ENCODE measurements around the gene ZNF827.

ZNF827 gene

GRCh38 chr4:145887241-145887991 is 51.2 kb downstream of the ZNF827 start:
- Histone ChIP-seq H3K36me3 (ENCODE audit: control insufficient read depth, insufficient read depth, low read length) (no peaks in the 10 kb centered on the region), H3K4me2 (ENCODE audit: low read length) (no peak overlapping the region), H3K27ac (no peak overlapping the region), H3K79me2 (no peaks in the 10 kb centered on the region), H3K4me1 (no peaks in the 10 kb centered on the region), H3K9me3 (ENCODE audit: control insufficient read depth, low read length) (no peaks in the 10 kb centered on the region), H3K27me3 (ENCODE audit: control insufficient read depth, insufficient read depth, low read length) (no peaks in the 10 kb centered on the region), H3K9ac (no peak overlapping the region), H3K4me3 (ENCODE audit: low read depth, low read length) (no peak overlapping the region), H2AFZ (no peak overlapping the region)
- TF ChIP-seq CTCF (IDR thresholded peaks at IDR 0.05) = no peak

- Histone ChIP-seq H3K4me3 (ENCODE audit: low read depth, low read length) (no peak overlapping the region), H2AFZ (no peak overlapping the region), H3K27me3 (ENCODE audit: control insufficient read depth, insufficient read depth, low read length) (no peaks in the 10 kb centered on the region), H3K36me3 (ENCODE audit: control insufficient read depth, insufficient read depth, low read length) (no peaks in the 10 kb centered on the region), H3K27ac (no peak overlapping the region), H3K4me2 (ENCODE audit: low read length) (no peak overlapping the region), H3K4me1 (no peaks in the 10 kb centered on the region), H3K9me3 (ENCODE audit: control insufficient read depth, low read length) (no peaks in the 10 kb centered on the region), H3K79me2 (no peaks in the 10 kb centered on the region), H3K9ac (no peak overlapping the region)
- TF ChIP-seq CTCF (IDR thresholded peaks at IDR 0.05) = no peak
Observed at GRCh38 chr4:145886871-145887240, 51.8 kb downstream of the ZNF827 start.

- H3K4me2 ChIP-seq (ENCODE audit: low read length) = no peak overlapping the region
- no peaks in the 10 kb centered on the region for H3K79me2 ChIP-seq
- H3K4me1 ChIP-seq = no peaks in the 10 kb centered on the region
- no peak overlapping the region for H3K4me3 ChIP-seq (ENCODE audit: low read depth, low read length)
- H3K9ac ChIP-seq = no peak overlapping the region
- H3K36me3 ChIP-seq (ENCODE audit: control insufficient read depth, insufficient read depth, low read length) = no peaks in the 10 kb centered on the region
- no peak overlapping the region for H2AFZ ChIP-seq
- H3K27ac ChIP-seq = no peak overlapping the region
- no peaks in the 10 kb centered on the region for H3K27me3 ChIP-seq (ENCODE audit: control insufficient read depth, insufficient read depth, low read length)
- H3K9me3 ChIP-seq (ENCODE audit: control insufficient read depth, low read length) = no peaks in the 10 kb centered on the region
- TF ChIP-seq CTCF (IDR thresholded peaks at IDR 0.05) = no peak
Observed at GRCh38 chr4:145885666-145886065, 53.0 kb downstream of the ZNF827 start.

GRCh38 chr4:145884775-145885174 is 53.8 kb downstream of the ZNF827 start:
- Histone ChIP-seq H3K36me3 (ENCODE audit: control insufficient read depth, insufficient read depth, low read length) (no peaks in the 10 kb centered on the region), H3K27ac (no peak overlapping the region), H3K9me3 (ENCODE audit: control insufficient read depth, low read length) (no peaks in the 10 kb centered on the region), H3K4me1 (no peaks in the 10 kb centered on the region), H3K9ac (no peak overlapping the region), H3K27me3 (ENCODE audit: control insufficient read depth, insufficient read depth, low read length) (no peaks in the 10 kb centered on the region), H2AFZ (no peak overlapping the region), H3K4me2 (ENCODE audit: low read length) (no peak overlapping the region), H3K79me2 (peaks cover 3% of the 10 kb centered on the region), H3K4me3 (ENCODE audit: low read depth, low read length) (no peak overlapping the region)
- TF ChIP-seq CTCF (IDR thresholded peaks at IDR 0.05) = no peak

- no peak overlapping the region for H2AFZ ChIP-seq
- no peaks in the 10 kb centered on the region for H3K27me3 ChIP-seq (ENCODE audit: control insufficient read depth, insufficient read depth, low read length)
- no peak for TF ChIP-seq CTCF (IDR thresholded peaks at IDR 0.05)
- H3K79me2 ChIP-seq = peaks cover 3% of the 10 kb centered on the region
- H3K4me3 ChIP-seq (ENCODE audit: low read depth, low read length) = no peak overlapping the region
- H3K4me2 ChIP-seq (ENCODE audit: low read length) = no peak overlapping the region
- no peaks in the 10 kb centered on the region for H3K9me3 ChIP-seq (ENCODE audit: control insufficient read depth, low read length)
- H3K27ac ChIP-seq = no peak overlapping the region
- no peak overlapping the region for H3K9ac ChIP-seq
- no peaks in the 10 kb centered on the region for H3K36me3 ChIP-seq (ENCODE audit: control insufficient read depth, insufficient read depth, low read length)
- H3K4me1 ChIP-seq = no peaks in the 10 kb centered on the region
Observed at GRCh38 chr4:145883101-145883694, 55.4 kb downstream of the ZNF827 start.
